Hematopoietic multipotent progenitor cell treated with erythropoietin and hydrocortisone succinate and interleukin-3 and kit ligand, for 4 days (in vitro differentiated cells): ENCODE results near the gene EPHA4.

ENCODE experiments used
- DNase-seq: peaks from one replicate; pipeline ENCODE4 v3.0.0-alpha.2; 2015

The EPHA4 gene

GRCh38 chr2:221381928-221382488 is 190.1 kb downstream of the EPHA4 start:
- no peak for DNase-seq

- no peak for DNase-seq
Measured at GRCh38 chr2:221380686-221381085, 191.4 kb downstream of the EPHA4 start.

DNA sequence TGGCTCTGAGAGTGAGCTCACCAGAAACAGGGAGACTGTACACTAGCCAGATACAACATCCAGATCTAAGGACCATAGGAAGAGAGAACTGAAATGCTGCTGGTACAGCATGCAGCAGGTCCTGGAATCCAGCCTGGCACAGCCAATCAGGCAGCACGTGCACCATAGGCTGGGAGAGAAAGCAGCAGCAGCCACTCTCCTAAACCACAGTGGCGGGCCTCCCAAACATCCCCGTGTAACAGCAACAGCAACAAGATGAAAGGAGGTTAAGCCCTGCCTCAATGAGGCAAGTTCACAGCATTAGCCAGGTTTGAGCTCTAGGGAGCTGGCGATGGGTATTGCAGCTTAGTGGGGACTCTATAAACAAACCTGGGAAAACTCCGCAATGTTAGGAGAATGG is 192.0 kb downstream of the EPHA4 start:
- DNase-seq: no peak

DNA sequence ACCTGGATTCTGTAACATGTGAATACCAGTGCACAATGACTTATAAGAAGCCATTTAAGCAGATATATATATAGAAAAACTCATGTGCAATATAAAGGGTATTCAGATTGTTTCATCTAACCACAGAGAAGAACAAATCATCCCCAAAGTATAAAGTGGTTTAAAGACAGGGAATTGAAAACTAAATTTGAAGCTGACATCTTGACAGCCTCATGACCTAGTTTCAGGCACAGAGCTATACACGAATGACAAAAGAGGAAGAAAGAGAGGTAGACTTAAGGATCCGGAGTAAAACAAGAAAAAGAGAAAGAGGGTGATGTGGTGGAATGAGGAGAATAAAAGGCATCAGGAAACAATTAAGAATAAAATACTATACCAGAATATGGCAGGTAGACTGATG is 194.5 kb downstream of the EPHA4 start:
- no peak for DNase-seq

DNA sequence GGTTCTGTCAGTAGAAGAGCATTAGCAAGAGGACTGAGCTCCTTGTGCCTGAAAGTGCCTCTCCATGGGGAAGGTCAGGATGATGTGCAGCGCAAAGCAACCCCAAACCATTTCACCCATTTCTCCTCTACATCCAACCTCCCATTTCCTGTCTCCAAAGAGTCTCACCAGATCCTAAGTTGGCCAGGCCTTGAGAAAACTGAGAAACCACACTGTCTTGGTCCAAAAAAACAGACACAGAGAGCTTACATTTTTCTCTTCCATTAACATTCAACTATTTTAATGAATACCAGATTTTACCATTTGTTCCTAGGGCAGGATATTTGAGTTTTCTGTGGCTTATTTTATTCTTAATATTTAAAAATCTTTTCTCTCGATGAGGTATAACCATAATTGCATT is 195.0 kb downstream of the EPHA4 start:
- no peak for DNase-seq

DNA sequence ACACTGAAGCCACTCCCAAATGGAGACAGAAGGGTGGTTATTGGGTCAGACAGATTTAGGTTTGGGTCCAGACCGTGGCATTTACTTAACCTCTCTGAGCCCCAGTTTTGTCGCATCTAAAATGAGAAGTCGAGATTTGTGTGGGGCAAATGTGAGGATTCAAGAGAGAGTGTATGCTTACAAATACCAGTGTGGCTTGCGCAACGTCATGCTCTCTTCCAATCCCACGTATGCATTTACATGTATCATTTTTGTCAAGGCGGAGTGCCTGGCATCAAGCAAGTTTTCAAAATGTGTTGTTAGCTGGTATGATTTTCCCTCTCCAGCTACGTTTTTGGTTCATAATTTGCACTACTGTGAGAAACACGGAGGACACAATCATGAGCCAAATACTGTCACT is 197.9 kb downstream of the EPHA4 start:
- no peak for DNase-seq

DNA sequence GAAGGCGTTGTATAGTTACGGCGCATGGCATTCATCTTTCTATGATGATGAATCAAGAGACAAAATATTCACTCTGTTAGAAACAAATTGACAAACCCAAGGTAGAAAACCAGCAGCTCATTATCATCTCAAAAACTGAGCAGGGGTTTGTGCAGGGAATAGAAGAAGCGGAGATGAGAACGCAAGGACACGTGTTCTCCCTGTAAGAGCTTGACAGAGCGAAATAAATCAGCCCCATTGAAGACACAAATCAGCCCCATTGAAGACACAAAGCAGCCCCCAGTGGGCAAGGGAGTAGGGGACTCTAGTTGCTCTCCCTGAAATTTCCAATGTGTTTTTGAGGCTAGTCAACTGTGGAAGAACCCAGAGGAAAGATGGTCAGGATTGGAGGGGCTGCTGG is 199.2 kb downstream of the EPHA4 start:
- DNase-seq: no peak

GRCh38 chr2:221372159-221372884 is 199.8 kb downstream of the EPHA4 start:
- no peak for DNase-seq

DNA sequence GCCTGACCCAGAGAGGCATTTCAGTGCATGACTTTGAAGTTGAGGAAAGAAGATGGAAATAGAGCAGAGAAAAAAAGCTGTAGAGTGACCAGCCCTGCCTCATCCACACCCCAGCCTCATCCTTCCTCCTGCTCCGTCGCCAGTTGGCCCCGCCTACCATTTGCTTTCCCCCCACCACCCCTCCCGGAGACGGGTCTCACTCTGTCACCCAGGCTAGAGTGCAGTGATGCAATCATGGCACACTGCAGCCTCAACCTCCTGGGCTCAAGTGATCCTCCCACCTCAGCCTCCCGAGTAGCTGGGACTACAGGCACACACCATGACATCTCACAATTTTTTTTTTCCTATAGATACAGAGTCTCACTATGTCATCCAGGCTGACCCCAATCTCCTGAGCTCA is 200.8 kb downstream of the EPHA4 start:
- DNase-seq: no peak

DNA sequence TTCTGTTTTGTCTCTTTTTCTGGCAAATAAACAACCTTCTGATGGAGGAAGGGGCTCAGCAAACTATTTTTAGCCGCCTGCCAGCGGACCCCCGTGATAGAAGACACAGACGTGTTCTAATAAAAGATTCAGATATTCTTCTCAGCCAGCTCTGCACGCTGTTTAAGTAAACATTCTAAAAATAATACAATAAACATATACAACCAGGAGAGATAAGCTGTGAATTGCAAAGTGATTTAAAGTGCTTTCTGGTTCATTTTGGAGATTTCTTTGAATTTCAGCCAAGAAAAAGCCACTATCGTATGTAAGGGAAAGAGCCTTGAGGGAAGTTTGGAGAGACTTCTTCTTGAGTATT is 201.3 kb downstream of the EPHA4 start:
- no peak for DNase-seq

DNA sequence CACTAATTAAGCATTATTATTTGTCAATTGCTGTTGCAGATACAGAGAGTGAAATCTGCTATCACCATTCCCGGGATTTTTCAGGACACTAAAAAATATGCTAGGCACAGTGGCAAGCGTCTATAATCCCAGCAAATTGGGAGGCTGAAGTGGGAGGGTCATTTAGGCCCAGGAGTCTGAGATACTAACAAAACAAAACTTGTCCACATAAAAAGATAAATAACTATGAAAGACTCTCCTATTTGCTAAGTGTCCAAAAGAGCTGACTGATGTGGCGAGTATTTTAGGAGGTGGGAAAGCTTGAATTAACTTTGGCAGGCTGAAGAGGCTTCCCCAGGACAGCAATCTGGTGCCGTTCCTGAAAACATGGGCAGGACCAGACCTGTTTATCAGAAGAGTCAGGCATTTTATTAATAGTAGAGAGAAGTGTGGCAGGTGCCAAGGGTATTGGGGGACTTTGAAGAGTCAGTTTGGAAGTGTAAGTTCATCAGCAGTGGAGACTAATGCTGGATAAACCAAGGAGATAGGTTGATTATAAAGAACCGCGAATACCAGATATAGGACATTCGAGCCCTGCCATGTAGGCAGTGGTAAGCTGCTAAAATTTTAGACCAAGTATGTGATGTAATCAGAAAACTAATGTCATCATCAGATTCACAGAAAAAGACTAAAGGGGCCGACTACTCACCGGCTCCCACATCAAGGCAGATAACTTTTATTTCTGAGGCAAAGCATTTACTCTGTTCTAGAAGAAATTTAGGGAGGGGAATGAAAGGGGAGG is 201.8 kb downstream of the EPHA4 start:
- no peak for DNase-seq
